Mammary epithelial cell (primary cell): Measurements from ENCODE around the gene ADPRH.

ENCODE experiments used
- EZH2 ChIP-seq: IDR thresholded peaks from 2 replicates; pipeline ENCODE4 v1.6.1; 2012; ENCODE audit warnings: low read length, inconsistent platforms, borderline replicate concordance
- TF ChIP-seq, protein P1 (sequence below), 2 donors: IDR thresholded peaks in 1 of 2; conservative IDR thresholded peaks in 1 of 2; 2 replicates each; pipeline ENCODE4 v1.5.1; 2011 to 2012; ENCODE audit warnings: inconsistent platforms in 2 of 2, low read length in 2 of 2, mild to moderate bottlenecking in 2 of 2, control low read depth in 1 of 2, low read depth in 1 of 2; ENCODE audit not compliant: insufficient read depth in 1 of 2; ENCODE audit errors: extremely low read depth in 1 of 2

DNA sequence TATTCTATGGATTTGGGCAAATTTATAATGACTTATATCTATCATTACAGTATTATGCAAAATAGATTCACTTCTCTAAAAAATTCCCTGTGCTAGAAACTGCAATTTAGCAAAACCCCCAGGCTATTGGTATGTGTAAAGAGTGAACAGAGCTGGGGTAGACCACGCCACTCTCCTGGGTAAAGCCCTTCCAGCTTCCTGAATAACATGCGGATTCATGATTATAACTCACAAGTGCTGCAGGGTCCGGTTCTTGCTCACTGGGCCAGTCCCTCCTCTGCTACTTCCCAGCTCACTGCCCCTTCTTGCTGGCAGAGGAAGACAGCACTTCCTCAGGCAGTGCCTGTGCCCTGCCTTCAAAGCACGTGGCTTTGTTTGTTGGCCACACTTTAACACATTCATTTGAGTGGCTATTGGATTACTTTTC lies 24.0 kb upstream of the ADPRH start:
- TF ChIP-seq, protein P1, sequence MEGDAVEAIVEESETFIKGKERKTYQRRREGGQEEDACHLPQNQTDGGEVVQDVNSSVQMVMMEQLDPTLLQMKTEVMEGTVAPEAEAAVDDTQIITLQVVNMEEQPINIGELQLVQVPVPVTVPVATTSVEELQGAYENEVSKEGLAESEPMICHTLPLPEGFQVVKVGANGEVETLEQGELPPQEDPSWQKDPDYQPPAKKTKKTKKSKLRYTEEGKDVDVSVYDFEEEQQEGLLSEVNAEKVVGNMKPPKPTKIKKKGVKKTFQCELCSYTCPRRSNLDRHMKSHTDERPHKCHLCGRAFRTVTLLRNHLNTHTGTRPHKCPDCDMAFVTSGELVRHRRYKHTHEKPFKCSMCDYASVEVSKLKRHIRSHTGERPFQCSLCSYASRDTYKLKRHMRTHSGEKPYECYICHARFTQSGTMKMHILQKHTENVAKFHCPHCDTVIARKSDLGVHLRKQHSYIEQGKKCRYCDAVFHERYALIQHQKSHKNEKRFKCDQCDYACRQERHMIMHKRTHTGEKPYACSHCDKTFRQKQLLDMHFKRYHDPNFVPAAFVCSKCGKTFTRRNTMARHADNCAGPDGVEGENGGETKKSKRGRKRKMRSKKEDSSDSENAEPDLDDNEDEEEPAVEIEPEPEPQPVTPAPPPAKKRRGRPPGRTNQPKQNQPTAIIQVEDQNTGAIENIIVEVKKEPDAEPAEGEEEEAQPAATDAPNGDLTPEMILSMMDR (conservative IDR thresholded peaks at IDR 0.05 in 1 of 2, IDR thresholded peaks at IDR 0.05 in 1 of 2; ENCODE audit: extremely low read depth in 1 of 2, insufficient read depth in 1 of 2, low read depth in 1 of 2, low read length in 2 of 2) = no peak
- TF ChIP-seq EZH2 = no peak
